H1 (cell line): ENCODE results near the gene COL8A2. TPM values are rescaled to one million over a fixed set of nuclear protein-coding genes. Genes with fewer than 3 reads are reported as not detected.

ENCODE experiments used
- CTCF ChIA-PET: fragments of 300-600 bp; sonication (Branson Sonifier 250); formaldehyde crosslinking; loops from one replicate; lab custom pipeline; 2021; ENCODE audit not compliant: partially characterized antibody; lab: Charles Lee
- POLR2A ChIA-PET: fragments of 300-600 bp; sonication (Branson Sonifier 250); formaldehyde crosslinking; loops from one replicate; lab custom pipeline; 2021; ENCODE audit warnings: inconsistent platforms; ENCODE audit not compliant: partially characterized antibody; lab: Charles Lee
- DNase-seq, 2 experiments: peaks; one replicate each; pipeline versions ENCODE4 v3.0.0 to v3.0.0-alpha.2; 2010 to 2022; ENCODE audit warnings: low spot score in 2 of 2, low read depth in 1 of 2, mixed read lengths in 1 of 2
- FAIRE-seq: peaks from 2 replicates; lab custom pipeline; 2011; peaks lifted over from hg19 to GRCh38; lab: Jason Lieb, UNC
- H2AFZ ChIP-seq: 2 replicates; pipeline ENCODE4 v1.8.1; 2012; ENCODE audit warnings: low read length, inconsistent platforms
- H2AK5ac ChIP-seq: 2 replicates; pipeline ENCODE4 v1.6.1; 2013; ENCODE audit warnings: low read depth, low read length
- H2BK120ac ChIP-seq: replicated peaks from 2 replicates; pipeline ENCODE3; 2013; ENCODE audit warnings: low read depth, low read length, inconsistent platforms
- H2BK12ac ChIP-seq: 2 replicates; pipeline ENCODE4 v1.6.1; 2013; ENCODE audit warnings: low read depth, low read length
- H2BK15ac ChIP-seq: 2 replicates; pipeline ENCODE4 v1.6.1; 2013; ENCODE audit warnings: low read length
- H2BK20ac ChIP-seq: 2 replicates; pipeline ENCODE4 v1.6.1; 2013; ENCODE audit warnings: low read length
- H2BK5ac ChIP-seq: 2 replicates; pipeline ENCODE4 v1.6.1; 2013; ENCODE audit warnings: low read depth, low read length
- H3K14ac ChIP-seq: 2 replicates; pipeline ENCODE4 v1.6.1; 2013; ENCODE audit warnings: inconsistent platforms; ENCODE audit not compliant: insufficient read length
- H3K18ac ChIP-seq: 2 replicates; pipeline ENCODE4 v1.6.1; 2013; ENCODE audit warnings: low read length; ENCODE audit errors: extremely low read depth
- H3K23ac ChIP-seq: 2 replicates; pipeline ENCODE4 v1.6.1; 2013; ENCODE audit warnings: inconsistent platforms; ENCODE audit not compliant: insufficient read length
- H3K23me2 ChIP-seq: 2 replicates; pipeline ENCODE4 v1.6.1; 2013; ENCODE audit warnings: low read depth, low read length
- H3K27ac ChIP-seq: 2 replicates; pipeline ENCODE4 v1.6.1; 2011; ENCODE audit warnings: low read depth, low read length, inconsistent platforms
- H3K27me3 ChIP-seq, 4 experiments: replicated peaks in 1 of 4; 1 replicate in 1 of 4; 2 replicates in 3 of 4; pipeline versions ENCODE4 v1.6.1 to v1.8.1; 2011 to 2013; ENCODE audit warnings: low read length in 3 of 4, mild to moderate bottlenecking in 3 of 4, inconsistent platforms in 2 of 4, mixed read lengths in 2 of 4, moderate library complexity in 1 of 4; ENCODE audit not compliant: control insufficient read depth in 3 of 4, insufficient read depth in 3 of 4; ENCODE audit errors: extremely low read depth in 1 of 4
- H3K36me3 ChIP-seq, 4 experiments: 2 replicates each; pipeline versions ENCODE4 v1.6.1 to v1.8.1; 2011 to 2013; ENCODE audit warnings: mild to moderate bottlenecking in 4 of 4, low read length in 3 of 4, moderate library complexity in 2 of 4, control low read depth in 1 of 4, inconsistent platforms in 1 of 4; ENCODE audit not compliant: insufficient read depth in 4 of 4, control insufficient read depth in 2 of 4
- H3K4ac ChIP-seq: replicated peaks from 2 replicates; pipeline ENCODE3; 2013; ENCODE audit warnings: low read length, low read depth, mixed read lengths, inconsistent platforms; ENCODE audit not compliant: insufficient read length
- H3K4me1 ChIP-seq, 4 experiments: replicated peaks in 1 of 4; 1 replicate in 1 of 4; 2 replicates in 3 of 4; pipeline versions ENCODE4 v1.6.1 to v1.8.1; 2011 to 2013; ENCODE audit warnings: low read length in 3 of 4, inconsistent platforms in 2 of 4, mixed read lengths in 1 of 4; ENCODE audit not compliant: insufficient read depth in 4 of 4, control insufficient read depth in 3 of 4
- H3K4me2 ChIP-seq, 2 experiments: 2 replicates each; pipeline versions ENCODE4 v1.6.1 to v1.8.1; 2011 to 2013; ENCODE audit warnings: low read depth in 2 of 2, low read length in 2 of 2, control low read depth in 1 of 2, inconsistent platforms in 1 of 2, mild to moderate bottlenecking in 1 of 2; ENCODE audit not compliant: insufficient read depth in 1 of 2
- H3K4me3 ChIP-seq, 4 experiments: fragments of 200-600, 300-600 bp in 1 of 4; sonication (generic), shearing (Covaris generic), sonication (Bioruptor Twin) in 1 of 4; 2 replicates each; pipeline versions ENCODE4 v1.5.1 to v1.8.1; 2011 to 2016; ENCODE audit warnings: low read length in 4 of 4, low read depth in 3 of 4, control low read depth in 2 of 4, inconsistent platforms in 2 of 4, mild to moderate bottlenecking in 2 of 4, mixed read lengths in 1 of 4, moderate library complexity in 1 of 4; ENCODE audit not compliant: insufficient read depth in 2 of 4; ENCODE audit errors: extremely low read depth in 1 of 4
- H3K56ac ChIP-seq: replicated peaks from 2 replicates; pipeline ENCODE3; 2013; ENCODE audit warnings: low read depth, mild to moderate bottlenecking, mixed read lengths, low read length, inconsistent platforms; ENCODE audit not compliant: insufficient read length
- H3K79me1 ChIP-seq: 2 replicates; pipeline ENCODE4 v1.6.1; 2013; ENCODE audit warnings: low read depth, low read length, control low read depth
- H3K79me2 ChIP-seq, 2 experiments: 2 replicates each; pipeline versions ENCODE4 v1.6.1 to v1.8.1; 2012 to 2013; ENCODE audit warnings: low read length in 2 of 2, mild to moderate bottlenecking in 2 of 2, inconsistent platforms in 1 of 2; ENCODE audit not compliant: insufficient read depth in 2 of 2, control insufficient read depth in 1 of 2
- H3K9ac ChIP-seq, 4 experiments: replicated peaks in 1 of 4; 1 replicate in 1 of 4; 2 replicates in 3 of 4; pipeline versions ENCODE4 v1.6.1 to v1.8.1; 2011 to 2013; ENCODE audit warnings: low read depth in 3 of 4, low read length in 3 of 4, control low read depth in 2 of 4, mild to moderate bottlenecking in 2 of 4, moderate library complexity in 2 of 4, inconsistent platforms in 1 of 4; ENCODE audit errors: extremely low read depth in 1 of 4
- H3K9me3 ChIP-seq, 2 experiments: 2 replicates each; pipeline versions ENCODE4 v1.6.1 to v1.8.1; 2012 to 2013; ENCODE audit warnings: mild to moderate bottlenecking in 2 of 2, moderate library complexity in 2 of 2, control low read depth in 1 of 2, inconsistent platforms in 1 of 2, low read depth in 1 of 2, low read length in 1 of 2, mixed read lengths in 1 of 2; ENCODE audit not compliant: insufficient read depth in 2 of 2
- H4K20me1 ChIP-seq, 2 experiments: replicated peaks in 1 of 2; 2 replicates each; pipeline versions ENCODE3 to v1.8.1; 2011 to 2013; ENCODE audit warnings: inconsistent platforms in 2 of 2, low read length in 2 of 2, mild to moderate bottlenecking in 1 of 2; ENCODE audit not compliant: insufficient read depth in 2 of 2, control insufficient read depth in 1 of 2
- H4K5ac ChIP-seq: 2 replicates; pipeline ENCODE4 v1.6.1; 2013; ENCODE audit warnings: low read length, low read depth, mixed read lengths, inconsistent platforms; ENCODE audit not compliant: insufficient read length
- H4K8ac ChIP-seq: 2 replicates; pipeline ENCODE4 v1.8.0; 2013; ENCODE audit warnings: mild to moderate bottlenecking, moderate library complexity, low read length, inconsistent platforms; ENCODE audit not compliant: insufficient read depth; ENCODE audit errors: extremely low read depth
- H4K91ac ChIP-seq: replicated peaks from 2 replicates; pipeline ENCODE3; 2013; ENCODE audit warnings: low read length, mixed read lengths, inconsistent platforms; ENCODE audit not compliant: insufficient read length
- CHD1 ChIP-seq: IDR thresholded peaks from 2 replicates; pipeline ENCODE4 v1.6.1; 2012; ENCODE audit warnings: low read depth, low read length, improper control_type of control experiment
- CTBP2 ChIP-seq: IDR thresholded peaks from 2 replicates; pipeline ENCODE4 v1.7.0; 2011; ENCODE audit warnings: borderline replicate concordance, mild to moderate bottlenecking, moderate library complexity, mixed read lengths, low read length; ENCODE audit not compliant: insufficient read depth, insufficient read length
- EP300 ChIP-seq, 2 experiments: IDR thresholded peaks; 1 replicate in 1 of 2; 2 replicates in 1 of 2; pipeline ENCODE4 v1.6.1; 2011 to 2012; ENCODE audit warnings: low read depth in 2 of 2, low read length in 2 of 2, mild to moderate bottlenecking in 2 of 2, borderline replicate concordance in 1 of 2, inconsistent platforms in 1 of 2, moderate library complexity in 1 of 2
- FOSL1 ChIP-seq: IDR thresholded peaks from 2 replicates; pipeline ENCODE4 v1.6.1; 2011; ENCODE audit warnings: mild to moderate bottlenecking, low read depth, low read length, moderate library complexity; ENCODE audit not compliant: insufficient read depth
- GABPA ChIP-seq: IDR thresholded peaks from 2 replicates; pipeline ENCODE4 v1.6.1; 2011; ENCODE audit warnings: mild to moderate bottlenecking, low read length, moderate library complexity, borderline replicate concordance; ENCODE audit not compliant: insufficient read depth
- MAFK ChIP-seq: IDR thresholded peaks from 2 replicates; pipeline ENCODE4 v1.6.1; 2012; ENCODE audit warnings: low read depth, mild to moderate bottlenecking, improper control_type of control experiment, low read length
- MAX ChIP-seq: IDR thresholded peaks from 2 replicates; pipeline ENCODE4 v1.6.1; 2012; ENCODE audit warnings: inconsistent platforms
- NANOG ChIP-seq: IDR thresholded peaks from 2 replicates; pipeline ENCODE4 v1.6.1; 2011; ENCODE audit warnings: low read length, low read depth, mild to moderate bottlenecking, inconsistent platforms; ENCODE audit not compliant: insufficient read depth, poor library complexity, severe bottlenecking
- POU5F1 ChIP-seq: IDR thresholded peaks from 2 replicates; pipeline ENCODE4 v1.6.1; 2011; ENCODE audit warnings: low read depth, mild to moderate bottlenecking, low read length, moderate library complexity
- RFX5 ChIP-seq: IDR thresholded peaks from 2 replicates; pipeline ENCODE4 v1.6.1; 2011; ENCODE audit warnings: low read depth, low read length, improper control_type of control experiment, borderline replicate concordance
- SIRT6 ChIP-seq: IDR thresholded peaks from one replicate; pipeline ENCODE4 v1.7.1; 2012; ENCODE audit warnings: low read length, inconsistent platforms
- TCF12 ChIP-seq: IDR thresholded peaks from 2 replicates; pipeline ENCODE4 v1.6.1; 2011; ENCODE audit warnings: low read depth, mild to moderate bottlenecking, low read length
- WGBS, 2 experiments: shearing (Covaris generic) in 1 of 2; methylation state at CpG; one replicate each; pipeline versions ENCODE4 v1.1.6 to v1.1.7; 2013 to 2015; ENCODE audit warnings: low lambda C conversion rate in 2 of 2, mixed read lengths in 2 of 2, inconsistent platforms in 1 of 2, low coverage in 1 of 2, missing lambda C conversion rate in 1 of 2; ENCODE audit not compliant: insufficient replicate concordance in 2 of 2, insufficient coverage in 1 of 2, insufficient read length in 1 of 2; ENCODE audit errors: extremely low coverage in 1 of 2, missing lambda C conversion rate in 1 of 2; 5-methylcytosine and 5-hydroxymethylcytosine counted together
- polyA plus RNA-seq, 7 experiments: library from polyadenylated mRNA; depleted of rRNA in 3 of 7; stranded (reverse) in 5 of 7; unstranded in 2 of 7; fragments of >200 nt in 5 of 7; fragments of 200-250 nt in 2 of 7; gene quantifications; 1 replicate in 5 of 7; 2 replicates in 1 of 7; 4 replicates in 1 of 7; pipeline versions ENCODE4 v1.2.1 to v1.2.3, GENCODE V29; 2011 to 2013; ENCODE audit warnings: missing spikeins in 2 of 7, mixed read lengths in 2 of 7
- total RNA-seq: library from RNA; stranded (reverse); fragmentation: NEBNext Ultra II Directional; extraction: Animal tissue kit (Norgen Biotek cat#: 25700); gene quantifications from 2 replicates; pipeline ENCODE4 v1.2.1, GENCODE V29; 2021

Gene COL8A2
- total and polyA plus RNA-seq, 2 of the 8 experiments (the other 6 are each of a cell fraction or from before 2014, with no cell fraction given) = 2.1 to 2.8 TPM

- POLR2A ChIA-PET = interaction anchor here (0.7 to 5.1 kb wide), 9 partner anchors 18 to 271 kb away, joined by 3 to 44 read pairs (median 5); partner anchors contain the start of genes SH3D21 and THRAP3
These were observed 29.9 kb upstream of the COL8A2 start for GRCh38 chr1:36154765-36155407.

More at GRCh38 chr1:36154765-36155407, 29.9 kb upstream of the COL8A2 start:
- H3K56ac ChIP-seq = no peak overlapping the region
- H3K9me3 ChIP-seq = no peaks in the 10 kb centered on the region
- H3K79me1 ChIP-seq = peaks cover 12% of the 10 kb centered on the region
- peaks cover 11 to 29% (median 25%) of the 10 kb centered on the region in 4 experiments for H3K27me3 ChIP-seq
- H4K91ac ChIP-seq = no peak overlapping the region
- no peak overlapping the region for H3K4ac ChIP-seq
- no peak overlapping the region for H2AFZ ChIP-seq
- H4K5ac ChIP-seq = no peak overlapping the region
- peaks cover 10 to 28% (median 20%) of the 10 kb centered on the region in 4 experiments for H3K4me1 ChIP-seq
- DNase-seq (no peak), FAIRE-seq (no peak)
- peak overlapping the region; percentile 48 to 96 (median 66); a peak in 7 of 8 replicates for H3K4me3 ChIP-seq
- H2BK120ac ChIP-seq = no peak overlapping the region
- CTCF ChIA-PET = interaction anchor here (0.8 to 10.1 kb wide), 4 partner anchors 19 to 55 kb away, joined by 3 to 261 read pairs (median 84); no protein-coding TSS in a partner anchor
- H3K23ac ChIP-seq = no peak overlapping the region
- H2AK5ac ChIP-seq = no peak overlapping the region
- H3K18ac ChIP-seq = no peak overlapping the region; the same call in 1 of the 2 replicates
- 53% methylated on average over 5 of the region's 6 CpGs; no CpG with 5 or more reads in 1 of the 2 experiments for WGBS, 2 experiments
- H3K9ac ChIP-seq = no peak overlapping the region
- peak overlapping the region; percentile 65 to 96 for H3K4me2 ChIP-seq
- TF ChIP-seq POU5F1 (no peak), GABPA (no peak), CHD1 (no peak), NANOG (no peak), MAX (no peak), TCF12 (no peak), EP300 (IDR thresholded peaks at IDR 0.05; ENCODE audit: borderline replicate concordance in 1 of 2, low read depth in 2 of 2, low read length in 2 of 2) (no peak), SIRT6 (no peak), MAFK (no peak), CTBP2 (no peak), RFX5 (no peak), FOSL1 (no peak)
- no peak overlapping the region for H2BK20ac ChIP-seq
- peaks cover 0 to 21% of the 10 kb centered on the region in 2 experiments; a peak in 3 of 4 replicates for H3K79me2 ChIP-seq
- H3K14ac ChIP-seq = no peak overlapping the region
- H3K36me3 ChIP-seq = no peaks in the 10 kb centered on the region
- no peak overlapping the region for H3K27ac ChIP-seq
- no peak overlapping the region for H2BK5ac ChIP-seq
- peaks cover 11% of the 10 kb centered on the region for H3K23me2 ChIP-seq
- H4K8ac ChIP-seq = no peak overlapping the region
- H2BK15ac ChIP-seq = no peak overlapping the region
- H4K20me1 ChIP-seq = peaks cover 0 to 7% of the 10 kb centered on the region in 2 experiments
- H2BK12ac ChIP-seq = no peak overlapping the region
